ENCODE data around the gene NR6A1. TPM values are rescaled to one million over a fixed set of nuclear protein-coding genes. Genes with fewer than 3 reads are reported as not detected.

NR6A1 gene
- total RNA-seq, 2 experiments from 2014 or later = 2.1 to 3.1 TPM

GRCh38 chr9:124780757-124781151 lies 9.6 kb upstream of the NR6A1 start:
- ChIA-PET POLR2A (no interaction called here), CTCF (no interaction called here)

- ChIA-PET CTCF (interaction anchor here (1.7 to 12.0 kb wide), 2 partner anchors 61 to 74 kb away, joined by 6 to 346 read pairs; partner anchors contain the start of genes ARPC5L, RPL35 and WDR38), POLR2A (no interaction called here)
Observed at GRCh38 chr9:124780060-124780756, 9.1 kb upstream of the NR6A1 start.

- ChIA-PET CTCF (interaction anchor here (0.6 to 12.0 kb wide), 4 partner anchors 61 to 162 kb away, joined by 4 to 346 read pairs (median 5); partner anchors contain the start of genes ARPC5L, RPL35 and WDR38), POLR2A (no interaction called here)
Observed at GRCh38 chr9:124779368-124780059, 8.4 kb upstream of the NR6A1 start.

- CTCF ChIA-PET = interaction anchor here (0.6 to 12.0 kb wide), 5 partner anchors 26 to 161 kb away, joined by 3 to 346 read pairs (median 4); partner anchors contain the start of genes ARPC5L, RPL35 and WDR38
- POLR2A ChIA-PET = no interaction called here
Observed at GRCh38 chr9:124778575-124779367, 7.7 kb upstream of the NR6A1 start.

GRCh38 chr9:124776954-124777648 lies 6.0 kb upstream of the NR6A1 start, which contains the start of gene OLFML2A:
Gene OLFML2A, plus strand, starts transcription at chr9:124777133. Its CDS starts 138 bp downstream, at chr9:124777271.
- POLR2A ChIA-PET = interaction anchor here (0.5 to 1.0 kb wide), 2 partner anchors 76 to 591 kb away, joined by 3 to 8 read pairs; no protein-coding TSS in a partner anchor
- CTCF ChIA-PET = interaction anchor here (0.6 to 12.0 kb wide), 3 partner anchors 42 to 388 kb away, joined by 3 to 346 read pairs (median 4); partner anchors contain the start of genes ARPC5L, RPL35 and WDR38

- CTCF ChIA-PET = interaction anchor here (0.9 to 12.0 kb wide), 2 partner anchors 42 to 77 kb away, joined by 4 to 346 read pairs; partner anchors contain the start of genes ARPC5L, RPL35 and WDR38
- POLR2A ChIA-PET = no interaction called here
Observed at GRCh38 chr9:124776618-124776953, 5.5 kb upstream of the NR6A1 start.

- CTCF ChIA-PET = interaction anchor here (0.6 to 12.0 kb wide), 12 partner anchors 8 to 919 kb away, joined by 3 to 346 read pairs (median 3); partner anchors contain the start of genes ARPC5L, RPL35 and WDR38
- POLR2A ChIA-PET = interaction anchor here (0.6 to 0.7 kb wide), 2 partner anchors 81 to 88 kb away, joined by 7 to 8 read pairs; no protein-coding TSS in a partner anchor
Observed at GRCh38 chr9:124774129-124774978, 3.2 kb upstream of the NR6A1 start.

- CTCF ChIA-PET = interaction anchor here (1.0 to 12.0 kb wide), 4 partner anchors 80 to 493 kb away, joined by 3 to 346 read pairs (median 5); partner anchors contain the start of genes ARPC5L, RPL35 and WDR38
- POLR2A ChIA-PET = interaction anchor here (0.6 to 1.5 kb wide), 4 partner anchors 80 to 89 kb away, joined by 3 to 8 read pairs (median 4); partner anchors contain the start of gene WDR38
Observed at GRCh38 chr9:124773473-124774128, 2.5 kb upstream of the NR6A1 start.

- ChIA-PET CTCF (interaction anchor here (0.7 to 12.0 kb wide), 5 partner anchors 9 to 118 kb away, joined by 3 to 346 read pairs (median 7); partner anchors contain the start of genes ARPC5L, RPL35 and WDR38), POLR2A (interaction anchor here (0.6 to 1.5 kb wide), 4 partner anchors 80 to 92 kb away, joined by 3 to 4 read pairs (median 3); partner anchors contain the start of gene WDR38)
Observed at GRCh38 chr9:124772877-124773276, 1.8 kb upstream of the NR6A1 start.

- ChIA-PET CTCF (interaction anchor here (0.6 to 12.0 kb wide), 10 partner anchors 8 to 254 kb away, joined by 3 to 346 read pairs (median 6); partner anchors contain the start of genes ARPC5L, RPL35 and WDR38), POLR2A (interaction anchor here (1.4 to 1.7 kb wide), 3 partner anchors 81 to 90 kb away, joined by 3 to 10 read pairs (median 4); partner anchors contain the start of genes ARPC5L, RPL35 and WDR38)
Observed at GRCh38 chr9:124771867-124772679, 962 bp upstream of the NR6A1 start.

GRCh38 chr9:124770359-124771020 lies 621 bp downstream of the NR6A1 start:
- CTCF ChIA-PET = interaction anchor here (0.6 to 12.0 kb wide), 6 partner anchors 8 to 587 kb away, joined by 3 to 346 read pairs (median 6); partner anchors contain the start of genes ARPC5L, RPL35 and WDR38
- POLR2A ChIA-PET = interaction anchor here (0.6 to 1.7 kb wide), 3 partner anchors 9 to 99 kb away, joined by 3 to 10 read pairs (median 7); partner anchors contain the start of genes ARPC5L and RPL35

- ChIA-PET POLR2A (interaction anchor here (0.7 to 1.7 kb wide), 3 partner anchors 91 to 100 kb away, joined by 3 to 10 read pairs (median 7); partner anchors contain the start of genes ARPC5L and RPL35), CTCF (interaction anchor here (0.6 to 12.0 kb wide), 3 partner anchors 84 to 588 kb away, joined by 3 to 346 read pairs (median 4); partner anchors contain the start of genes ARPC5L, RPL35 and WDR38)
Observed at GRCh38 chr9:124769549-124770358, 1.4 kb downstream of the NR6A1 start.

- ChIA-PET POLR2A (interaction anchor here (0.7 kb wide), 1 partner anchor 92 kb away, joined by 3 read pairs; no protein-coding TSS in a partner anchor), CTCF (interaction anchor here (12.0 kb wide), 1 partner anchor 85 kb away, joined by 346 read pairs; the partner anchor contains the start of genes ARPC5L, RPL35 and WDR38)
Observed at GRCh38 chr9:124768750-124769548, 2.2 kb downstream of the NR6A1 start.
